MM.1S (cell line): Measurements from ENCODE around the gene C14orf93.

Source experiments
- DNase-seq: peaks from one replicate; pipeline ENCODE4 v3.0.0-alpha.2; 2015
- H2AFZ ChIP-seq: fragments of 300-600 bp; sonication (generic); 2 replicates; pipeline ENCODE4 v1.6.0; 2016; ENCODE audit warnings: antibody characterized with exemption, low read length
- H3F3A ChIP-seq: fragments of 300-600 bp; sonication (generic); 2 replicates; pipeline ENCODE4 v1.6.1; 2016; ENCODE audit warnings: mild to moderate bottlenecking, antibody characterized with exemption, low read length, moderate library complexity, mixed read lengths; ENCODE audit not compliant: insufficient read depth
- H3K27ac ChIP-seq: fragments of 300-600 bp; sonication (generic); 2 replicates; pipeline ENCODE4 v1.5.1; 2016; ENCODE audit warnings: mild to moderate bottlenecking, low read length
- H3K27me3 ChIP-seq: fragments of 300-600 bp; sonication (generic); replicated peaks from 2 replicates; pipeline ENCODE4 v1.6.0; 2016; ENCODE audit warnings: low read length; ENCODE audit not compliant: insufficient read depth
- H3K36me3 ChIP-seq: fragments of 300-600 bp; sonication (generic); replicated peaks from 2 replicates; pipeline ENCODE4 v1.6.1; 2016; ENCODE audit warnings: mild to moderate bottlenecking, low read length, mixed read lengths; ENCODE audit not compliant: insufficient read depth
- H3K4me1 ChIP-seq: fragments of 300-600 bp; sonication (generic); 2 replicates; pipeline ENCODE4 v1.6.1; 2016; ENCODE audit warnings: low read length, mixed read lengths
- H3K4me2 ChIP-seq: fragments of 300-600 bp; sonication (generic); 2 replicates; pipeline ENCODE4 v1.6.0; 2016; ENCODE audit warnings: low read depth, low read length
- H3K4me3 ChIP-seq: fragments of 300-600 bp; sonication (generic); 2 replicates; pipeline ENCODE4 v1.5.1; 2016; ENCODE audit warnings: low read length, mixed read lengths
- H3K79me2 ChIP-seq: fragments of 300-600 bp; sonication (generic); 2 replicates; pipeline ENCODE4 v1.6.1; 2016; ENCODE audit warnings: mixed run types, low read length, mixed read lengths
- H3K9ac ChIP-seq: fragments of 300-600 bp; sonication (generic); 2 replicates; pipeline ENCODE4 v1.6.1; 2016; ENCODE audit warnings: low read length, mixed read lengths
- H3K9me2 ChIP-seq: fragments of 300-600 bp; sonication (generic); replicated peaks from 2 replicates; pipeline ENCODE4 v1.6.1; 2016; ENCODE audit warnings: mild to moderate bottlenecking, low read length, mixed read lengths; ENCODE audit not compliant: insufficient read depth
- H3K9me3 ChIP-seq: fragments of 300-600 bp; sonication (generic); replicated peaks from 2 replicates; pipeline ENCODE4 v1.6.1; 2016; ENCODE audit warnings: mild to moderate bottlenecking, low read length, mixed read lengths; ENCODE audit not compliant: insufficient read depth
- H4K20me1 ChIP-seq: fragments of 300-600 bp; sonication (generic); 2 replicates; pipeline ENCODE4 v1.6.1; 2016; ENCODE audit warnings: mild to moderate bottlenecking, low read length, moderate library complexity, mixed read lengths; ENCODE audit not compliant: insufficient read depth
- CTCF ChIP-seq: fragments of 300-600 bp; sonication (generic); IDR thresholded peaks from 2 replicates; pipeline ENCODE4 v1.5.1; 2016; ENCODE audit warnings: antibody characterized with exemption, low read length, mixed read lengths
- EZH2 ChIP-seq: fragments of 300-600 bp; sonication (generic); optimal IDR thresholded peaks from 2 replicates; pipeline ENCODE3; 2017; ENCODE audit warnings: low read depth, mild to moderate bottlenecking, antibody characterized with exemption, low read length, mixed read lengths
- EZH2phosphoT487 ChIP-seq: fragments of 300-600 bp; sonication (generic); IDR thresholded peaks from 2 replicates; pipeline ENCODE4 v1.6.1; 2018; ENCODE audit warnings: antibody characterized with exemption, low read length

The C14orf93 gene

GRCh38 chr14:22982477-22983245, 27.3 kb downstream of the C14orf93 start, which contains the start of gene AJUBA:
Gene AJUBA, minus strand, starts transcription at chr14:22982551. Its CDS starts 285 bp downstream, at chr14:22982266.
- no peaks in the 10 kb centered on the region for H3K36me3 ChIP-seq
- H3K27me3 ChIP-seq, result peaks cover 8% of the 10 kb centered on the region
- H3K9ac ChIP-seq, result 0 out of 2 replicates have a peak within 1 kb of the TSS, but pooled peaks have one; percentile 21
- no peaks in the 10 kb centered on the region for H4K20me1 ChIP-seq
- H3F3A ChIP-seq, result no peaks in the 10 kb centered on the region
- no peaks in the 10 kb centered on the region for H3K9me3 ChIP-seq
- no peaks in the 10 kb centered on the region for H3K9me2 ChIP-seq
- H3K79me2 ChIP-seq, result no peaks in the 10 kb centered on the region
- H3K4me3 ChIP-seq, result peak within 1 kb of the TSS; percentile 68
- no peak within 1 kb of the TSS for H3K27ac ChIP-seq
- H3K4me2 ChIP-seq, result peak within 1 kb of the TSS; percentile 86
- peak; percentile 60 for DNase-seq
- H3K4me1 ChIP-seq, result no peaks in the 10 kb centered on the region
- TF ChIP-seq EZH2, result no peak
- TF ChIP-seq EZH2phosphoT487, result no peak
- no peak for TF ChIP-seq CTCF
- H2AFZ ChIP-seq, result peak within 1 kb of the TSS; percentile 62

- Histone ChIP-seq H2AFZ (peak overlapping the region; percentile 62; the same call in 1 of the 2 replicates), H3K4me2 (peak overlapping the region; percentile 86), H3K4me3 (peak overlapping the region; percentile 68), H3F3A (no peaks in the 10 kb centered on the region), H4K20me1 (no peaks in the 10 kb centered on the region), H3K9ac (0 out of 2 replicates have a peak overlapping the region, but pooled peaks have one; percentile 21), H3K9me3 (no peaks in the 10 kb centered on the region), H3K36me3 (no peaks in the 10 kb centered on the region), H3K79me2 (no peaks in the 10 kb centered on the region), H3K27me3 (peaks cover 8% of the 10 kb centered on the region), H3K27ac (no peak overlapping the region), H3K9me2 (no peaks in the 10 kb centered on the region), H3K4me1 (no peaks in the 10 kb centered on the region)
- no peak for DNase-seq
- TF ChIP-seq EZH2phosphoT487 (no peak), CTCF (no peak), EZH2 (no peak)
Measured at GRCh38 chr14:22981876-22982476, 28.0 kb downstream of the C14orf93 start.

GRCh38 chr14:22981090-22981875, 28.7 kb downstream of the C14orf93 start:
- no peaks in the 10 kb centered on the region for H3K4me1 ChIP-seq
- no peak overlapping the region for H3K27ac ChIP-seq
- no peaks in the 10 kb centered on the region for H3K36me3 ChIP-seq
- H3K9me2 ChIP-seq, result no peaks in the 10 kb centered on the region
- peaks cover 8% of the 10 kb centered on the region for H3K27me3 ChIP-seq
- no peak for TF ChIP-seq EZH2
- TF ChIP-seq CTCF, result no peak
- no peak for TF ChIP-seq EZH2phosphoT487
- H3K79me2 ChIP-seq, result no peaks in the 10 kb centered on the region
- H3F3A ChIP-seq, result no peaks in the 10 kb centered on the region
- peak overlapping the region; percentile 54; the same call in 1 of the 2 replicates for H3K4me2 ChIP-seq
- 0 out of 2 replicates have a peak overlapping the region, but pooled peaks have one; percentile 31 for H2AFZ ChIP-seq
- no peak for DNase-seq
- H3K4me3 ChIP-seq, result peak overlapping the region; percentile 40; the same call in 1 of the 2 replicates
- no peaks in the 10 kb centered on the region for H4K20me1 ChIP-seq
- no peaks in the 10 kb centered on the region for H3K9me3 ChIP-seq
- H3K9ac ChIP-seq, result no peak overlapping the region
